Measurements from ENCODE around the gene PAPOLA. TPM values are rescaled to one million over a fixed set of nuclear protein-coding genes. Genes with fewer than 3 reads are reported as not detected.

Gene PAPOLA
- total and polyA plus RNA-seq, 9 of the 15 experiments (the other 6 are each of a cell fraction or from before 2014, with no cell fraction given): 51.1 to 199 (median 95.8) TPM

GRCh38 chr14:96501740-96502620 is at the start of gene PAPOLA (continued):
- no peak for TF ChIP-seq PURB (CRISPR knock-in tag; IDR thresholded peaks at IDR 0.05; ENCODE audit: low read depth)
- TF ChIP-seq ZNF174 (CRISPR knock-in tag; IDR thresholded peaks at IDR 0.05): no peak
- TF ChIP-seq ZNF280A (IDR thresholded peaks at IDR 0.05; ENCODE audit: low read depth, partially characterized antibody): no peak
- TF ChIP-seq KLF1 (tag; IDR thresholded peaks at IDR 0.05): no peak
- peak; percentile 51 for TF ChIP-seq ZNF316 (IDR thresholded peaks at IDR 0.05)
- TF ChIP-seq KLF10 (CRISPR knock-in tag; IDR thresholded peaks at IDR 0.05): no peak
- TF ChIP-seq BCL6 (CRISPR knock-in tag; IDR thresholded peaks at IDR 0.05): no peak
- TF ChIP-seq NCOA1 (IDR thresholded peaks at IDR 0.05; ENCODE audit: low read depth): no peak
- TF ChIP-seq SRSF3 (IDR thresholded peaks at IDR 0.05; ENCODE audit: insufficient read depth, low read length): no peak
- no peak for TF ChIP-seq NFE2L1 (tag; IDR thresholded peaks at IDR 0.05; ENCODE audit: borderline replicate concordance, low read depth)
- TF ChIP-seq ZMIZ1 (IDR thresholded peaks at IDR 0.05; ENCODE audit: low read depth in 2 of 2, low read length in 2 of 2): no peak
- no peak for TF ChIP-seq STAT6 (CRISPR knock-in tag; IDR thresholded peaks at IDR 0.05)
- no peak for TF ChIP-seq ZNF274 (IDR thresholded peaks at IDR 0.05; ENCODE audit: borderline replicate concordance, low read depth, low read length)
- TF ChIP-seq CBX3 (IDR thresholded peaks at IDR 0.05; ENCODE audit: borderline replicate concordance in 1 of 2, low read length in 2 of 2): no peak
- TF ChIP-seq TSHZ1 (CRISPR knock-in tag; IDR thresholded peaks at IDR 0.05): no peak
- TF ChIP-seq GABPA (tag; conservative IDR thresholded peaks at IDR 0.05; ENCODE audit: low read depth): peak; percentile 77

Data from K562 (cell line).